HL-60 (cell line): ENCODE data around the gene PLSCR5.

Source experiments
- CTCF ChIP-seq: IDR thresholded peaks from one replicate; pipeline ENCODE4 v1.5.1; 2011; ENCODE audit warnings: low read length, control low read depth, inconsistent platforms; ENCODE audit not compliant: insufficient read depth
- GABPA ChIP-seq: IDR thresholded peaks from 2 replicates; pipeline ENCODE4 v1.6.1; 2012; ENCODE audit warnings: low read depth
- POLR2AphosphoS5 ChIP-seq: IDR thresholded peaks from 2 replicates; pipeline ENCODE4 v1.6.1; 2012; ENCODE audit warnings: low read depth
- REST ChIP-seq: IDR thresholded peaks from 2 replicates; pipeline ENCODE4 v1.6.1; 2012; ENCODE audit warnings: low read depth; ENCODE audit not compliant: insufficient replicate concordance

GRCh38 chr3:146653978-146654377 is 48.8 kb upstream of the PLSCR5 start:
- no peak for TF ChIP-seq CTCF
- TF ChIP-seq REST: no peak
- TF ChIP-seq POLR2AphosphoS5: no peak
- no peak for TF ChIP-seq GABPA
